ENCODE data around the gene ZP1. TPM values are rescaled to one million over a fixed set of nuclear protein-coding genes. Genes with fewer than 3 reads are reported as not detected.

Gene ZP1
- total and polyA plus RNA-seq, 2 of the 13 experiments (the other 11 are each of a cell fraction or from before 2014, with no cell fraction given), result 0.16 TPM; not detected in 1

- TF ChIP-seq TEAD3 (CRISPR knock-in tag; optimal IDR thresholded peaks at IDR 0.05; ENCODE audit: borderline replicate concordance), result peak; percentile 92
- TF ChIP-seq FOSL2 (CRISPR knock-in tag; IDR thresholded peaks at IDR 0.05), result peak; percentile 90
- TF ChIP-seq ZNF44 (CRISPR knock-in tag; IDR thresholded peaks at IDR 0.05), result no peak
- TF ChIP-seq ZNF34 (CRISPR knock-in tag; IDR thresholded peaks at IDR 0.05; ENCODE audit: borderline replicate concordance), result no peak
- TF ChIP-seq GATAD2A (CRISPR knock-in tag; IDR thresholded peaks at IDR 0.05), result peak; percentile 100
- TF ChIP-seq SRSF4 (IDR thresholded peaks at IDR 0.05; ENCODE audit: low read depth, low read length, poor library complexity, severe bottlenecking), result no peak
- peak; percentile 87 for TF ChIP-seq POGK (CRISPR knock-in tag; conservative IDR thresholded peaks at IDR 0.05)
- no peak for TF ChIP-seq MED8 (CRISPR knock-in tag; IDR thresholded peaks at IDR 0.05; ENCODE audit: insufficient replicate concordance)
- TF ChIP-seq ZMYM3 (CRISPR knock-in tag; IDR thresholded peaks at IDR 0.05), result peak; percentile 90
- no peak for TF ChIP-seq PBX3 (CRISPR knock-in tag; IDR thresholded peaks at IDR 0.05; ENCODE audit: borderline replicate concordance)
- no peak for TF ChIP-seq U2AF2 (IDR thresholded peaks at IDR 0.05; ENCODE audit: low read depth, low read length)
- TF ChIP-seq ERF (CRISPR knock-in tag; IDR thresholded peaks at IDR 0.05), result peak; percentile 97
- peak; percentile 92; the same call in 1 of the 2 replicates for TF ChIP-seq KDM1A (CRISPR knock-in tag; IDR thresholded peaks at IDR 0.05)
- TF ChIP-seq E2F1 (CRISPR knock-in tag; IDR thresholded peaks at IDR 0.05), result no peak
- TF ChIP-seq ZIK1 (CRISPR knock-in tag; IDR thresholded peaks at IDR 0.05; ENCODE audit: borderline replicate concordance, low read depth), result 0 out of 2 replicates have a peak, but pooled peaks have one; percentile 50
- TF ChIP-seq RFX5 (IDR thresholded peaks at IDR 0.05; ENCODE audit: low read depth, low read length), result no peak
- TF ChIP-seq CENPX (CRISPR knock-in tag; IDR thresholded peaks at IDR 0.05), result no peak
- peak; percentile 85; the same call in 1 of the 2 replicates for TF ChIP-seq ZNF749 (CRISPR knock-in tag; IDR thresholded peaks at IDR 0.05; ENCODE audit: borderline replicate concordance)
- no peak for TF ChIP-seq DDIT3 (CRISPR knock-in tag; IDR thresholded peaks at IDR 0.05)
- TF ChIP-seq ZNF839 (CRISPR knock-in tag; IDR thresholded peaks at IDR 0.05; ENCODE audit: borderline replicate concordance), result no peak
- TF ChIP-seq CREM (IDR thresholded peaks at IDR 0.05), result peak; percentile 84
- TF ChIP-seq CREM (CRISPR knock-in tag; IDR thresholded peaks at IDR 0.05), result no peak
- no peak for TF ChIP-seq MAFF (IDR thresholded peaks at IDR 0.05; ENCODE audit: low read depth, low read length)
- peak; percentile 92; the same call in 1 of the 2 replicates for TF ChIP-seq ZNF703 (CRISPR knock-in tag; IDR thresholded peaks at IDR 0.05; ENCODE audit: borderline replicate concordance)
- TF ChIP-seq ZNF382 (CRISPR knock-in tag; IDR thresholded peaks at IDR 0.05; ENCODE audit: borderline replicate concordance), result no peak
- peak; percentile 71; the same call in 1 of the 2 replicates for TF ChIP-seq SALL2 (CRISPR knock-in tag; IDR thresholded peaks at IDR 0.05)
- TF ChIP-seq TFAP4 (IDR thresholded peaks at IDR 0.05; ENCODE audit: borderline replicate concordance, low read depth), result peak; percentile 91
Measured at GRCh38 chr11:60880643-60881282, 13.4 kb downstream of the ZP1 start (continued).
